HG03432 (cell line): ENCODE measurements around the gene STXBP6.
"Not testable (repeated sequence)": the region's sequence is repeated elsewhere in the genome, so short reads cannot be mapped to it uniquely, and the experiment has no call there.

Source experiments
- ATAC-seq: cut with Tn5 transposase; IDR thresholded peaks from one replicate; pipeline ENCODE4 v1.9.1; 2021; ENCODE audit warnings: mild to moderate bottlenecking, moderate library complexity; ENCODE audit not compliant: unreplicated experiment

The STXBP6 gene

DNA sequence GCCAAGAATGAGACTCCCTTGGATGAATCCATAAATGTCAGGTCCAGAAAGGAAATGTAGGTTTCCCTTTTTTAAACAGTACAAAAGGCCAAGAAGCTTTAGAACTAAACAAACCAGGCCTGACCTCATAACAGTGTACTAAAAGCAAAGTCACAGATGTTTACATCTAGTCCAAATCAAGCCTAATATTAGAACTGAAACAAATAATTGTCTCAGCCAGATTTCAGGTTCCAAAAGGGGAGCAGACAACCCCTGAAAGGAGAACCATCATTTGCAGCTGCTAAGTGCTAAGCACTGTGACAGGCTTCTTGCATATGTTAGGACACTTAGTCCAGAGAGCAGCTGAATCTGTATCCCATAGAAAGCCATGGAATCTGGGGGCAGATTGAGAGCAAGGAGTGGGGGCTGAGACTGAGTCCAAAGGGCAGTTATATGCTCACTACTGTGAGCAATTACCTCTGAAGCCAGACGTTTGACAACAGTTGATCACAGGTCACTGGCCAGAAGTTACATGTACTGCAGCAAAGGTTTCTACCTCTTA, 90.1 kb downstream of the STXBP6 start:
- peak; percentile 67 for ATAC-seq

DNA sequence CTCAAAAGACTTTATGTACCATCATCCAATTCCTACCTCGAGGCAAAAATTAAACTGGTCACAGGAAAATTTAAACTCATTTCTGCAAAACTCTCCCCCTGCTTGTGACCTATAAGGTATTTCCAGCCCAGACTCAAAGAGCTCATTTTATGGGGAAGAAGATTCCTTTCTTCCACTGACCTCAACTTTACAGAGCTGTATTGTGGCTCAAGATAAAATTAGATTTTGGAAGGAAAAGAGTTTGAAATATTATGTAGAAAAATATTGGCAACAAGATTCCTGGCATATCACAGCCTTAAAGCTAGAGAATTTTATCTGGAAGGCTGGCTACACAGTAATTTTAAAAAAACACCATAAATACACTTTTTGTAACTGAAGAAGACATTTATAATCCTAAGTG, 91.7 kb downstream of the STXBP6 start:
- ATAC-seq: no peak

DNA sequence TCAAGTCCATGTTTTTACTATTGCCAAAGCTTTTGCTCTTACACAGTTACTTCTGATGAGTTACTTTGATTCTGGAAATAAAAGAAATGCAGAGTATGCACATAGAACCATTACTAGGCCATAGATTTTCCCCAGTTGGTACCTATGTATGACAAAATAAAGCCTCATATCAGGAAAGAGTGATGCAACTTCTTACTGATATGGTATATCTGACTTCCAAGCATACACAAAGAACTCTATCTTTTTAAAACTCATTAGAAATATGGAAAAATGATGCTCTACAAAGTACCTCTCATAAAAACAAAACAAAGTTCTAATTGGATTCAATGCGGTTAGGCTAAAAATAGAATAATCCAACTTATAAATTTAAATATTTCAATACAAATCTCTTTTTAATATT, 92.1 kb downstream of the STXBP6 start:
- no peak for ATAC-seq

DNA sequence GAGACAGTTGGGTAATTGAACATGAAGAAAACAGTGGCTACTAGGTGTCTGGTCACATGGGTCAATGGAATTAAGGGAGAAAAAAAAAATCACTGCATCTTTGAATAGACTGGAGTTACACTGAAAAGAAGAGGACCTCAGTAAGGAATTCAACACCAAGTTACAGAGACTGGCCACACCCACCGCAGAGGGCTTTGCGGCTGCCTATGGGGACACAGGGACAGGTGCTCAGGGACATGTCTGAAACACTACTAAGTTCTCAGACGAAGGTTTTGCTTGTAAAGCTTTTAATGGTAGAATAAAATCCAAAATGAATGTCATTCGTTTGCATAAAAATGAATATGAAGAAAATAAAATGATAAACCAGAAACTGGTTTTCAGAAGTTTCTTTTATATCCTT, 93.8 kb downstream of the STXBP6 start:
- ATAC-seq: no peak

DNA sequence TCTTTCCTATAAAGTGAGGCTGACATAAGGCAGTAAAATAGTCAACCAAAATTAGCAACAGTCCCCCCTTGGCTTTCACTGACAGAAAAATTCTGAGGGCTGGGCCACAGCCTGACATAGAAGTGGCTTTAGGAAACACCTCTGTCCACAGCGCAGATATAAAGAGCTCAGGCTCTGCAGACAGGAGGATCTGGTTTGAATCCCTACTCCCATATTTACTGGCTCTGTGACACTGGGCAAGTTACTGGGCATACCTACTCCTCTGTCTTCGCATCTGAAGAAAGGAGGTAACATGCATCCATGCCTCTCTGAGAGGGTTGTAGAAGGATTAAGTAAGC, 95.3 kb downstream of the STXBP6 start:
- no peak for ATAC-seq

DNA sequence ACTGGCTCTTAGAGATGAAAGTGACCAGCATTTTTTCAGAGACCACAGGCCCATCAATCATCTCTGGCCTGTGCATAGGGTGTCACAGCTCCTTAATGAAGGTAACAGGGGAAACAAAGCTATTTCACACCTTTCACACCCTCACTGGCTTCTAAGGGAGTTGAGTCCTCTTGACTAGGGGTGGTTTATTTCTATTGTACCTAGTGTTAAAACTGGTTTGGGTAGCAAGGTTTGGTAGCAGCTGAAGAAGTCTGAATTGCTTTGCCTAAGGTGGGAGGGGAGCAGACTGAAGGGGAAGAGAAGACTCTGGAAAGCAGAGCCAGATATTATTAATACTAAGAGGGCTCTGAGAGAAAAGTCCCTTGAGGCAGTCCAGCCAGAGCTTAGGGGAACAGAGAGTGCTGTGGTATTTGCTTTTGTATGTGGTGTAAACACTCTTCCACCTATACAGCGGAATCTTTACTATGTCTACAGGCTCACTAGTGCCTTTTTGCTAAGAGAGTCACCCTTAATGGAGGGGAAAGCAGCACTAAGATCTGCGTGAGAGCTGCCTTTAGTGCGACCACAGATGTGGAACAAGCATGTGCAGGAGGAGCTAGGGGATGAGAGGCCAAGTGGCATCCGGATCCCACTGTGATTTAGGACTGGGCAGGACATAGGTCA, 95.8 kb downstream of the STXBP6 start:
- peak; percentile 84 for ATAC-seq

DNA sequence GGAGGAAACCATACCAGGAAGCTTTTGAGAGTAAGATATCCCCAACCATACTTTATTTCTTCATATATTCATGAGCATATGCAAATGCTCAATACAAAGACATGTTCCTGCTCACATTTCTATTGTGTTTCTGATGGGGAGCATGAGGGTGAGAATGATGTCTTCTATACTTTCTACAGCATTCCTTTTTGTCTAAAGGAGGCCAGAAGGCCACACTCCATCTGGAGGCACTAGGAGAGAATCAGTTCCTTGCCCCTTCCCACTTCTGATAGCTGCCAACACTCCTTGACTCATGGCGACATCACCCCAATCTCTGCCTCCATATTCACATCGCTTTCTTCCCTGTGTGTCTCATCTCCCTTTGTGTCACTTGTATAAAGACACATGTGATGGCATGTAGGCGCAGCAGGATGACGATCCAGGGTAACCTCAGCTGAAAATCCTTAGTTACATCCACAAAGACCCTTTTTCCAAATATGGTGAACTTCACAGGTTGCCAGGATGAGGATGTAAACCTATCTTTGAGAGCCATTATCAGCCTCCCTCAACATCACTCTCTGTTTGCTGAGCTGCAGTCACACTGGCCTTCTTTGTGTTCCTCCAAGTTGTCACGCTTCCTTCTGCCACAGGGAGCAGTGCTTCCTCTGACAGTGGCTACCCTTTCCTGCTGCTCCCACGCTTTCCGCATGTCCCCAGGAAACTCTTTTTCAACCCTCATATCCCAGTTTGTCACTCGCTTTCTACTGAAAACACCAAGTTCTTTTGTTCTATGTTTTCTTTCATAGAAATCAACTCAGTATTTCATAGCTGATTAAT, 96.9 kb downstream of the STXBP6 start:
- no peak for ATAC-seq

DNA sequence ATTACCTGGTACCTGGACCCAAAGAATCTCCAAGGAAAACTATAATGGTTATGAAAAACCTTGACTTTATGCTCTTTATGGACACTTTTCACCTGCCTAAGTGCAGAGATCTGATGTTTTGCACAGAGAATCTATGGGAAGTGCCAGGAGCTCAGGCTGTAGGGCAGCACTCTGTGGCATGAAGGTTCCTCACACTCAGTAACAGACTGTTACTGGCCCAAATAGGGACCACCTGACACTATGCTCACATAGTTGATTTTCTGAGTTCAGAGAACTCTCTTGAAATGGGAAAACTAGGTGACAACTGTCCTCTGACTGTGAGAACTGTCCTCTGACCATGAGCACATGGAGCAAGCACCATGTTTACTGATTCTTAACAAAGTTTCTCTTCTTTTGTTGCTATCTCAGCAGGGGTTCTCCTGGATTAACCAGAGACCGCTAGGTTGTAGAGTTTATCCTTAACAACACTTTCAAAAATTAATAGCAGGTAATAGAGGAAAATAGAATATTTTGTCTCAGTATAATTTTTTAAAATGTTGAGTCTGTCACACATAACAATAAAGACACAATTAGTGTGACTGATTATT, 101.6 kb downstream of the STXBP6 start:
- no peak for ATAC-seq

DNA sequence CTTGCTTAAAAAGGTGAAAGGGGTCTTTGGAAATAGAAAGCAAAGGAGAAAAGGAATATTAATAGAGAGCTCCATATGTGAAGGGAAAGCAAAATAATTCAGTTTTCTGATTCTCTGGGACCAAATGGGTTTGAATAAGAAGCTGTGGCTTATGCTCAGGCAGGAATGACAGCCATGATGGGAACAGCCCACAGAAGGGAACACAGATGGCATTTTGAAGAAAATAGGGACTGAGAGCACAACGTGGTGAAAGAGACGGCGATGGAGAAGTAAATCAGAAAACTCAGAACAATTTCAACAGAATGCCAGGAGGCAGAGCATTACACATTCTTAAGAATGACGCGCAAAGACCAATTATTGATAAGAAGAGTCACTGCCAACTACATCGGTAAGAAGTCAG, 102.8 kb downstream of the STXBP6 start:
- ATAC-seq: no peak

DNA sequence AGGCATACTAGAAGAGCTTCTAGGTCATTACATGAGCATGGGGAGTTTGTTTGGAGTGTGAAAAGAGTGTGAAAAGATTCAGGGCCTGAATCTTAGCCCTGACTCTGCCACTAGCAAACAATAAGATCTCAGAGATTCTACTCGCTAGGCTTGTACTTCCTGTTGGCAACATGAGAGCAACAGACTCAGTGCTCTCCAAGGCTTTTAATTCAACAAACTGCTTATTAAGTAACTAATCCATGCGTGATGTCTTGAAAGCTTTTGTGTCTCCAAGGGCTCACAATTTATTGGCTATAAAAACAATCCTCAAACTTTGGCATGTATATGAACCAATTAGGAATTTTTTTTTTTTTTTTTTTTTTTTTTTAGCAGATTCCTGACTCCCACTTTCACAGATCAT, 105.1 kb downstream of the STXBP6 start:
- no peak for ATAC-seq

DNA sequence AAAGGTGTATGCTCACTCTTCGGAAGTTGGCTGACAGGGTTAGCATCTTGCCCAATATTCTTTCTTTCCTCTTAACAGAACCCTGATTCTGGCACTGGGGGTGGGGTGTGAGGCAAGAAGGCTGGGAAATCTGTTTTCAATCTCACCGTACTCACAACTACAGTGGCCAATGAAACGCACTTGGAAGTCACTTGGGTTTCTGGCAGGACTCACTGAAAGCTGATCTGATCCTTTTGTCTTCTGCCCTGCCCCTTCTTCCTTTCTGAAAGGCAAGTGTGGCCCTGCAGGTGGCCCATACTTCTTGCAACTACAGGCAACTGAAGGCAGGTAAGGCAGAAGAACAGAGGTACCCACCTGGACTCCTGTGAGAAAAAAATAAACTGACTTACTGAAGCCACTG, 106.9 kb downstream of the STXBP6 start:
- ATAC-seq: no peak

DNA sequence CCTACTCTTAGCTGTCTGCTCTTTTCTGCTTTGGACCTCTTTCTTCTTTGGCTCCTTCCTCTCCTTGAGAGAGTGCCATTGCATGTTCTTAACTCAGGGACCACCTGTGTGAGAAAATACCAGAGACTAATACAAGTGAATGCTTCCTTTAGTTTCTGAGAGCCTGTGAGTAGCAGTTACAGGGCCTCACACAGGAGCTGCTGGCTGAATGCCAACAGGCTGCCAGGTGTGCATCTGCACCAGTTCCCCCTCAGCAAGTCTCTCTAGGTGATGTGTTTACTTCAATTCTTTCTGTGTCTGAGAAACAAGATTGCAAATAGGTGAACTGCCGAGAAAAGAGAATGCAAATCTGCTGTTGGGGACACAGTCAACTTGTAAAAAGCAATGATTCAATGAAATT, 108.2 kb downstream of the STXBP6 start:
- ATAC-seq: no peak

DNA sequence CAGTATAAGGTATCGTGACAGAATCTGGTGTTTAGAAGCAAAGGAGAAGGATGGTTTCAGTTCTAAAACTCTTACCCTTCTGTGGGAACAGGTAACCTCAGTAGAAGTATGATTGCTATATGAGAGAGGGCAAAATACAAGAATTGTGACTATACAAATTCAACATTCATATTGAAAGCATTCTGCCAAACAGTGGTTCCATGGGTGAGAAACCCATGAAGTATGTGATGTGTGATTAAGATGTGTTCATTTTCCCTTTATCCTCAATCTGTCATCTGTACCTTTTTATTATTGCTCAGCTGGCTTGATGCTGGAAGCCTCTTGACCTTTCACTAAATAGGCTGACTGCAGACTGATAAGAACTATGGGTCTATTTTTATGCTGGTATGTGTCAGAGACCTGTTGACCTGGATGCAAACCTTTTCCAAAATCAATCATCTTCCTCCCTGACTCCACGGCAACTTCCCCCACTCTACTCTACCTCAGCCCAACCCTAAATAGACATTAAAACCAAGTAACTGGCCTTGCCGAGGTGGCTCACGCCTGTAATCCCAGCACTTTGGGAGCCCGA, 109.6 kb downstream of the STXBP6 start:
- no peak for ATAC-seq

DNA sequence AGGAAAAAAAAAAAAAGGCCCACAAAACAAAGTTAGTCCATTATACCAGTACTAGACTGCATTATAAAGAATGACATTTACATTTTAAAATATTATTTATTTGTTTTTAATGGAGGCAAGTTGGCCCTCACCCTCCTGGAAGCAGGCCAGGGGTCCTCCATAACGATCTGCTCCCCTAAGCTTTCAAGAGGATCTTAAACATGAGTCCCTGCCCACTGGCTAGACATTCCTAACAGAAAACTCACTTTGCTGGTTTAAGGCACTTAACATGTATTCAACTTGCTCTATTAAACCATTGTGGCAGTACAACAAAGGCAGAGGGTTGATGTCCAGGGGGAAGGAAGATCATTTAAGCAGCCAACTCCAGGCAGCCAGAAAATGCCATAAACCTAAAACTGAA, 111.4 kb downstream of the STXBP6 start:
- no peak for ATAC-seq

DNA sequence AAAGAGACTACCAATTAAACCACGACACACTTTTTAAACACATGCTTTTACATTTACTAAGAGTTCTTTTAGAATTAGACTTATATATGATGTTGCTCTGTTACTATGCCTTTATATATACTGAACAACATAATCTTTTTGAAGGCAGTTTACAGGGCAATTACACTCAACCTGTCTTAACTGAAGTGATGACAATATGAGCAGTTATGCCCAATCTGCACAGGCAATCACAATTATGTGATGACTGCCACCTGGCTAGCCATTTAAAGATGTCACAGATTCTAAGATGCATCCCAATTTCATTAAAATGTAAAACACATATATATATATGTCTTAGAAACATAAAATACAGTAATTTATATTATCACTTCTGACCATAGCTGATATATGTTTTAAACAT, 112.6 kb downstream of the STXBP6 start:
- ATAC-seq: no peak

DNA sequence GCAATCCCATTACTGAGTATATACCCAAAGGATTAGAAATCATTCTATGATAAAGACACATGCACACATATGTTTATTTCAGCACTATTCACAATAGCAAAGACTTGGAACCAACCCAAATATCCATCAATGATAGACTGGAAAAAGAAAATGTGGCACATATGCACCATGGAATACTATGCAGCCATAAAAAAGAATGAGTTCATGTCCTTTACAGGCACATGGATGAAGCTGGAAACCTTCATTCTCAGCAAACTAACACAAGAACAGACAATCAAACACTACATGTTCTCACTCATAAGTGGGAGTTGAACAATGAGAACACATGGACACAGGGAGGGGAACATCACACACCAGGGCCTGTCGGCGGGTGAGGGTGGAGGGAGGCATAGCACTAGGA, 113.2 kb downstream of the STXBP6 start:
- ATAC-seq: not testable (repeated sequence)

DNA sequence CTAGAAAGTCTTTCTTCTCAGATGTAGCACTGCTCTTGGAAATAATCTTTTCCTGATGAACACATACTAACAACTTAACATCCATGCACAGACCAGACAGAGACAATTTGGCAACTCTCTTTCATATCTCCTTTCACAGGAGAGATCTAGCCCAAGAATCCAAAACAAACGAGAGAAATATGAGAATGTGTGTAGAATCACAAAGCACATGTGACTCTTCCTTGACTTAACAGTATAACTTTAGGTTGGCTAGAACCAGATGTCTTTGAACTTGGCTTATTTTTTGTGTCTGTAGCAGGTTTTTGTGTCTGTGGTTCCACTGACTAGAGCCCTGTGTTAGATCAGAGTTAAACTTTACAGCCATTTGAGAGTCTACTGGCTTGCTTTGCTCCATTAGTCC, 114.2 kb downstream of the STXBP6 start:
- no peak for ATAC-seq

DNA sequence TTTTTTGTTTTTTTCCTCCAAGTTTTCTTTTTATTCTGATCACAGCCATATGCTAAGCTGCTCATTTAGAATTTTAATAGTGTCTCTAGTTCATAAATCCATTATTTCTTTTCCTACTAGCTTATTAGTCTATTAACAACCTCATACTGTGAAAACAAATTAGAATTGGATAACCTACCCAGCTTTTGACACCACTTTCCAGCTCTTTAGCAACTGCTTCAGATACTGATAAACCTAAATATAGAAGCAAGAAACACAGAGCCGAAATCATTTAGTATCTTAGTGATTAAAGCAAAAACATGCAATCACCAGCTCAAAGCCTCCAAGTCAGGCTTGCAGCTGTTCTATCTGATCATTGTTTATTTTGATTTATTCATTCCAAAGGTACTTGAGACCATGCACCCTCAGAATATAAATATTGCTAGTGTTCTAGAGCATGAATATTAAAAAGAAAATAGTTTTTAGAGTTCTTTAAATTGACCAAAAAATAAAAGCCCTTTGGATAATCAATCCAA, 121.5 kb downstream of the STXBP6 start:
- ATAC-seq: no peak

DNA sequence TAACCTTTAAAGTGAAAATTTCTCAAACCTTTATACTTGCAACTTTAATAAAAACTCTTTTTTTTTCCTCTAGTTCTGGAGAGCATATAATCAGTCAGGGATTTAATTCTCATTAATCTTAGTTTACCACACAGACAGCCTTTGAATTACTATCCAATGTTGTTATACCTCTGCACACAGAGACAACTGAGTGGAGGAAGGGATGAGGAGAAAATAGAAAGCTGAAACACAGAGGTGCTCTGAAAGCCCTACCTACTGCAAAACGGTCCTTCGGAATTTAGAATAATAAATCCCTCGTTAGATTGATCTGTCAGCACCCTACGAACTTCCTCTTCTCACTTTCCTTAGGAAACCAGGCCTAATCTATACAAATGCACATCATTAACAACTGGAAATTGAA, 122.1 kb downstream of the STXBP6 start:
- ATAC-seq: no peak

DNA sequence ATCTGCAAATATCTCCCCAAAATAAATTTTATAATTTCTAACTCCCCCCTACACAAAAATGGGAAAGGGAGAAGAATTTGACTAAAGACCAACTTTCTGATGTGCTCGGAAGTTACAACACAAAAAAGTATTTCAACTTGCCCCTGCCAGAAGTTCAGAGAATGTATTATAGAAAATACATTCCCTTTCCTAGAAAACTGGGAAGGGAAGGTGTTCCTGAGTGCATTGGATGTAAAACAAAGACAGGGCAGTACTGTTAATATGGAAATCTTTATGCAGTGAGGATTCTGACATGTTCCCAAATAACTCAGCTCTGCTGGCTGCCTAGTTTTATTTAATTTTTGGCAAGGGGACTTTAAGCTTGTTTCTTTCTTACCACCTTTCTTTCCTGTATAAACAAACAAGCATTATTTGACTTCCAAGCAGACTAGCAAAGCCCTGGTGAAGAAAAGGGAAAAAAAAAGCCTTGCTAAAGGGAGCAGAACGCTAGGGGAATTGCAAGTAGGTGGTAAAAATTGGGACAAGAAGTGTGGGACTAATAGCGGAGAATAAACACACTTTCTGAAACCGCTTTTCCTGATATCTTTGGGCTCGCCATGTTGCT, 124.1 kb downstream of the STXBP6 start:
- no peak for ATAC-seq

DNA sequence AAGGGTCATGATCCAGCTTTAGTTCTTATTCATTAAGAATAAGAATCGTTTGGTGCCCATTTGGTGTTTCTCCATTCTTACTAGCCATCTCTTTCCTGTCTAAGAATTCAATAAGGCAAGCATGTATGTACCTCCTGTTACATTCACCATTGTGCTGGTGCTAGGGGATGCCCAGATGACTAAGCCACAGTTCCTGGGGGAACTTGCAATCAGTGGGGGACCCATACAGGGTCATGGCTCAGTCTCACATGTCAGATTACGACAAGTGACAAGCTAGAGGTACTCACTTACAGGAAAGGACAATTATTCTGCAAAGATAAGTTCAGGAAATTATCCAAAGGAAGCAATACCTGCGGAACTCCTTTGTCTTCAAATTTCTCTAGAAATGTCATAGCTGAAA, 125.4 kb downstream of the STXBP6 start:
- ATAC-seq: peak; percentile 80
